HepG2 (cell line): ENCODE results near the gene RNF14. TPM values are rescaled to one million over a fixed set of nuclear protein-coding genes. Genes with fewer than 3 reads are reported as not detected.

ENCODE experiments used
- ARNT ChIP-seq: fragments of 450-650 bp; IDR thresholded peaks from 2 replicates; pipeline ENCODE4 v1.6.1; 2017
- ATF4 ChIP-seq, 2 experiments: fragments of 450-650 bp in 1 of 2; sonication (generic) in 1 of 2; formaldehyde crosslinking; IDR thresholded peaks; 2 replicates each; pipeline versions ENCODE4 v1.5.0 to v1.8.0; 2020 to 2022; ENCODE audit warnings: mild to moderate bottlenecking in 1 of 2, missing genetic modification reagents in 1 of 2
- ERF ChIP-seq: IDR thresholded peaks from 2 replicates; pipeline ENCODE4 v1.6.1; 2018; ENCODE audit warnings: missing biosample characterization, missing genetic modification reagents
- FOXM1 ChIP-seq: sonication (generic); formaldehyde crosslinking; IDR thresholded peaks from 2 replicates; pipeline ENCODE4 v1.5.0; 2020; ENCODE audit warnings: missing genetic modification reagents
- JUND ChIP-seq: sonication (generic); formaldehyde crosslinking; IDR thresholded peaks from 2 replicates; pipeline ENCODE4 v1.8.0; 2022; ENCODE audit warnings: mild to moderate bottlenecking, missing genetic modification reagents
- KLF13 ChIP-seq: sonication (generic); formaldehyde crosslinking; IDR thresholded peaks from 2 replicates; pipeline ENCODE4 v1.4.0; 2020; ENCODE audit warnings: mild to moderate bottlenecking, missing genetic modification reagents
- MLLT10 ChIP-seq: sonication (generic); formaldehyde crosslinking; IDR thresholded peaks from 2 replicates; pipeline ENCODE4 v1.4.0; 2020; ENCODE audit warnings: missing genetic modification reagents
- MXI1 ChIP-seq: IDR thresholded peaks from 3 replicates; pipeline ENCODE4 v1.6.1; 2012; ENCODE audit warnings: low read depth, low read length, inconsistent platforms, borderline replicate concordance
- MYC ChIP-seq: sonication (generic); formaldehyde crosslinking; IDR thresholded peaks from 2 replicates; pipeline ENCODE4 v1.9.0; 2021; ENCODE audit warnings: missing genetic modification reagents, borderline replicate concordance
- NFE2 ChIP-seq: sonication (generic); formaldehyde crosslinking; IDR thresholded peaks from 2 replicates; pipeline ENCODE4 v1.4.0; 2020; ENCODE audit warnings: missing genetic modification reagents
- NFRKB ChIP-seq: fragments of 450-650 bp; IDR thresholded peaks from 2 replicates; pipeline ENCODE4 v1.6.1; 2017
- NFYB ChIP-seq: sonication (generic); formaldehyde crosslinking; IDR thresholded peaks from 2 replicates; pipeline ENCODE4 v1.4.0; 2020; ENCODE audit warnings: missing genetic modification reagents
- NFYC ChIP-seq: IDR thresholded peaks from 2 replicates; pipeline ENCODE4 v1.6.1; 2016; ENCODE audit warnings: missing genetic modification reagents, missing compliant biosample characterization
- PLRG1 ChIP-seq: fragments of 450-650 bp; conservative IDR thresholded peaks from 2 replicates; pipeline ENCODE4 v1.6.1; 2016
- POLR2AphosphoS2 ChIP-seq: IDR thresholded peaks from 2 replicates; pipeline ENCODE4 v1.6.1; 2011; ENCODE audit warnings: low read depth, low read length, improper control_type of control experiment
- RXRA ChIP-seq: sonication (generic); formaldehyde crosslinking; IDR thresholded peaks from 2 replicates; pipeline ENCODE4 v1.5.1; 2020; ENCODE audit warnings: missing genetic modification reagents
- SAFB2 ChIP-seq: sonication (generic); formaldehyde crosslinking; IDR thresholded peaks from 2 replicates; pipeline ENCODE4 v1.5.1; 2020; ENCODE audit warnings: missing genetic modification reagents, low read depth, mild to moderate bottlenecking, borderline replicate concordance
- SIX4 ChIP-seq: sonication (generic); formaldehyde crosslinking; IDR thresholded peaks from 2 replicates; pipeline ENCODE4 v1.4.0; 2020; ENCODE audit warnings: missing genetic modification reagents
- SPEN ChIP-seq: sonication (generic); formaldehyde crosslinking; IDR thresholded peaks from 2 replicates; pipeline ENCODE4 v1.5.1; 2020; ENCODE audit warnings: low read depth, mild to moderate bottlenecking, missing genetic modification reagents
- ZFP91 ChIP-seq: sonication (generic); formaldehyde crosslinking; IDR thresholded peaks from 2 replicates; pipeline ENCODE4 v1.9.0; 2022; ENCODE audit warnings: missing genetic modification reagents, mild to moderate bottlenecking, borderline replicate concordance
- ZNF20 ChIP-seq: sonication (generic); formaldehyde crosslinking; IDR thresholded peaks from 2 replicates; pipeline ENCODE4 v1.4.0; 2020; ENCODE audit warnings: mild to moderate bottlenecking, moderate library complexity, missing genetic modification reagents
- ZNF414 ChIP-seq: sonication (generic); formaldehyde crosslinking; IDR thresholded peaks from 2 replicates; pipeline ENCODE4 v1.5.0; 2020; ENCODE audit warnings: missing genetic modification reagents
- ZNF678 ChIP-seq: sonication (generic); formaldehyde crosslinking; IDR thresholded peaks from 2 replicates; pipeline ENCODE4 v1.4.0; 2020; ENCODE audit warnings: mild to moderate bottlenecking, missing genetic modification reagents
- ZNF691 ChIP-seq: sonication (generic); formaldehyde crosslinking; IDR thresholded peaks from 2 replicates; pipeline ENCODE4 v1.4.0; 2020; ENCODE audit warnings: missing genetic modification reagents, low read depth, mild to moderate bottlenecking, borderline replicate concordance
- ZNF775 ChIP-seq: sonication (generic); formaldehyde crosslinking; IDR thresholded peaks from 2 replicates; pipeline ENCODE4 v1.4.0; 2020; ENCODE audit warnings: missing genetic modification reagents, mild to moderate bottlenecking, moderate library complexity, borderline replicate concordance
- polyA plus RNA-seq, 8 experiments: library from polyadenylated mRNA; depleted of rRNA in 3 of 8; stranded (reverse) in 7 of 8; unstranded in 1 of 8; fragments of >200 nt; fragmentation: Illumina TruSeq in 4 of 8; extraction: Trizol in 4 of 8; gene quantifications; 2 replicates each; pipeline versions ENCODE4 v1.2.1 to v1.2.3, GENCODE V29; 2011 to 2016; ENCODE audit warnings: low read depth in 4 of 8, missing spikeins in 1 of 8, mixed read lengths in 1 of 8; ENCODE audit not compliant: insufficient read depth in 1 of 8
- total RNA-seq, 5 experiments: library from RNA; depleted of rRNA; stranded (reverse); fragments of >200 nt; fragmentation: Illumina TruSeq; extraction: Trizol; gene quantifications; 2 replicates each; pipeline ENCODE4 v1.2.3, GENCODE V29; 2016; ENCODE audit warnings: low read depth in 1 of 5

RNF14 gene
- total and polyA plus RNA-seq, 2 of the 13 experiments (the other 11 are each of a cell fraction or from before 2014, with no cell fraction given): 11.3 to 28.1 TPM

GRCh38 chr5:141923448-141924313 is 45.2 kb upstream of the RNF14 start, which contains the start of gene DELE1 (continued):
- peak; percentile 74; the same call in 1 of the 2 replicates for TF ChIP-seq ZNF691 (CRISPR knock-in tag)
- TF ChIP-seq ARNT: no peak
- peak; percentile 88; the same call in 1 of the 2 replicates for TF ChIP-seq ZFP91 (CRISPR knock-in tag)
- TF ChIP-seq RXRA (CRISPR knock-in tag): peak; percentile 53; the same call in 1 of the 2 replicates
- no peak for TF ChIP-seq ATF4 (CRISPR knock-in tag; IDR thresholded peaks at IDR 0.05)
- peak; percentile 95 for TF ChIP-seq SPEN (CRISPR knock-in tag)
- no peak for TF ChIP-seq POLR2AphosphoS2
- TF ChIP-seq NFE2: no peak
- TF ChIP-seq ZNF678: peak; percentile 94
- TF ChIP-seq FOXM1: no peak
- peak; percentile 15; the same call in 1 of the 2 replicates for TF ChIP-seq SIX4
- peak; percentile 47; the same call in 1 of the 2 replicates for TF ChIP-seq JUND (CRISPR knock-in tag)
- peak; percentile 87 for TF ChIP-seq NFYB (CRISPR knock-in tag)
- TF ChIP-seq NFRKB: no peak
- TF ChIP-seq SAFB2: no peak; the same call in 1 of the 2 replicates
- no peak for TF ChIP-seq ZNF414 (CRISPR knock-in tag)
- 0 out of 2 replicates have a peak, but pooled peaks have one; percentile 35 for TF ChIP-seq ZNF775 (CRISPR knock-in tag)
- peak; percentile 44; the same call in 1 of the 3 replicates for TF ChIP-seq MXI1
- no peak for TF ChIP-seq MLLT10
- peak; percentile 85 for TF ChIP-seq NFYC (CRISPR knock-in tag)
- TF ChIP-seq ZNF20 (CRISPR knock-in tag): peak; percentile 76; the same call in 1 of the 2 replicates
- TF ChIP-seq KLF13: no peak; the same call in 1 of the 2 replicates
- TF ChIP-seq PLRG1: no peak
- TF ChIP-seq MYC (CRISPR knock-in tag): peak; percentile 88
- peak; percentile 77 for TF ChIP-seq ERF (CRISPR knock-in tag)
